Measurements from ENCODE around the gene EXOC7.

EXOC7 gene

GRCh38 chr17:76142585-76143041, 39.0 kb upstream of the EXOC7 start:
- Histone ChIP-seq H3K27ac (peak overlapping the region; percentile 92), H3K4me3 (ENCODE audit: low read depth, low read length) (no peak overlapping the region), H3K27me3 (ENCODE audit: insufficient read depth, low read depth, severe bottlenecking) (no peaks in the 10 kb centered on the region), H3K9me3 (ENCODE audit: severe bottlenecking) (no peaks in the 10 kb centered on the region), H3K36me3 (no peaks in the 10 kb centered on the region)
- TF ChIP-seq, protein P1, sequence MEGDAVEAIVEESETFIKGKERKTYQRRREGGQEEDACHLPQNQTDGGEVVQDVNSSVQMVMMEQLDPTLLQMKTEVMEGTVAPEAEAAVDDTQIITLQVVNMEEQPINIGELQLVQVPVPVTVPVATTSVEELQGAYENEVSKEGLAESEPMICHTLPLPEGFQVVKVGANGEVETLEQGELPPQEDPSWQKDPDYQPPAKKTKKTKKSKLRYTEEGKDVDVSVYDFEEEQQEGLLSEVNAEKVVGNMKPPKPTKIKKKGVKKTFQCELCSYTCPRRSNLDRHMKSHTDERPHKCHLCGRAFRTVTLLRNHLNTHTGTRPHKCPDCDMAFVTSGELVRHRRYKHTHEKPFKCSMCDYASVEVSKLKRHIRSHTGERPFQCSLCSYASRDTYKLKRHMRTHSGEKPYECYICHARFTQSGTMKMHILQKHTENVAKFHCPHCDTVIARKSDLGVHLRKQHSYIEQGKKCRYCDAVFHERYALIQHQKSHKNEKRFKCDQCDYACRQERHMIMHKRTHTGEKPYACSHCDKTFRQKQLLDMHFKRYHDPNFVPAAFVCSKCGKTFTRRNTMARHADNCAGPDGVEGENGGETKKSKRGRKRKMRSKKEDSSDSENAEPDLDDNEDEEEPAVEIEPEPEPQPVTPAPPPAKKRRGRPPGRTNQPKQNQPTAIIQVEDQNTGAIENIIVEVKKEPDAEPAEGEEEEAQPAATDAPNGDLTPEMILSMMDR (IDR thresholded peaks at IDR 0.05; ENCODE audit: low read depth, low read length): no peak
- DNase-seq: no peak

- Histone ChIP-seq H3K27ac (peak overlapping the region; percentile 92), H3K9me3 (ENCODE audit: severe bottlenecking) (no peaks in the 10 kb centered on the region), H3K27me3 (ENCODE audit: insufficient read depth, low read depth, severe bottlenecking) (no peaks in the 10 kb centered on the region), H3K36me3 (no peaks in the 10 kb centered on the region), H3K4me3 (ENCODE audit: low read depth, low read length) (peak overlapping the region; percentile 56)
- TF ChIP-seq, protein P1 (IDR thresholded peaks at IDR 0.05; ENCODE audit: low read depth, low read length): no peak
- peak; percentile 86 for DNase-seq
Measured at GRCh38 chr17:76142039-76142584, 38.5 kb upstream of the EXOC7 start.

- H3K36me3 ChIP-seq: no peaks in the 10 kb centered on the region
- no peaks in the 10 kb centered on the region for H3K9me3 ChIP-seq (ENCODE audit: severe bottlenecking)
- H3K27ac ChIP-seq: peak within 1 kb of the TSS; percentile 92
- H3K27me3 ChIP-seq (ENCODE audit: insufficient read depth, low read depth, severe bottlenecking): no peaks in the 10 kb centered on the region
- TF ChIP-seq, protein P1 (IDR thresholded peaks at IDR 0.05; ENCODE audit: low read depth, low read length): no peak
- DNase-seq: peak; percentile 98
- H3K4me3 ChIP-seq (ENCODE audit: low read depth, low read length): peak within 1 kb of the TSS; percentile 56
Measured at GRCh38 chr17:76141212-76142038, 37.8 kb upstream of the EXOC7 start, which contains the start of gene FOXJ1. Gene FOXJ1 (minus strand): TSS chr17:76141245. CDS start chr17:76140395, 850 bp downstream.

- Histone ChIP-seq H3K9me3 (ENCODE audit: severe bottlenecking) (no peaks in the 10 kb centered on the region), H3K27me3 (ENCODE audit: insufficient read depth, low read depth, severe bottlenecking) (no peaks in the 10 kb centered on the region), H3K4me3 (ENCODE audit: low read depth, low read length) (peak overlapping the region; percentile 56), H3K36me3 (no peaks in the 10 kb centered on the region), H3K27ac (no peak overlapping the region)
- TF ChIP-seq, protein P1 (IDR thresholded peaks at IDR 0.05; ENCODE audit: low read depth, low read length): no peak
- no peak for DNase-seq
Measured at GRCh38 chr17:76140661-76141211, 37.1 kb upstream of the EXOC7 start.

- Histone ChIP-seq H3K27ac (no peak overlapping the region), H3K36me3 (no peaks in the 10 kb centered on the region), H3K27me3 (ENCODE audit: insufficient read depth, low read depth, severe bottlenecking) (no peaks in the 10 kb centered on the region), H3K9me3 (ENCODE audit: severe bottlenecking) (no peaks in the 10 kb centered on the region), H3K4me3 (ENCODE audit: low read depth, low read length) (no peak overlapping the region)
- TF ChIP-seq, protein P1 (IDR thresholded peaks at IDR 0.05; ENCODE audit: low read depth, low read length): no peak
- no peak for DNase-seq
Measured at GRCh38 chr17:76139801-76140660, 36.4 kb upstream of the EXOC7 start.
